NCI-H146 (cell line): Measurements from ENCODE around the gene PRSS16.
A peak's percentile ranks its signal among the peaks of the same experiment; 100 is the strongest.
"Not testable (repeated sequence)": the region's sequence is repeated elsewhere in the genome, so short reads cannot be mapped to it uniquely, and the experiment has no call there.

Experiments
- DNase-seq: peaks from one replicate; lab custom pipeline; 2025; lab: John Stamatoyannopoulos, UW

Gene PRSS16

DNA sequence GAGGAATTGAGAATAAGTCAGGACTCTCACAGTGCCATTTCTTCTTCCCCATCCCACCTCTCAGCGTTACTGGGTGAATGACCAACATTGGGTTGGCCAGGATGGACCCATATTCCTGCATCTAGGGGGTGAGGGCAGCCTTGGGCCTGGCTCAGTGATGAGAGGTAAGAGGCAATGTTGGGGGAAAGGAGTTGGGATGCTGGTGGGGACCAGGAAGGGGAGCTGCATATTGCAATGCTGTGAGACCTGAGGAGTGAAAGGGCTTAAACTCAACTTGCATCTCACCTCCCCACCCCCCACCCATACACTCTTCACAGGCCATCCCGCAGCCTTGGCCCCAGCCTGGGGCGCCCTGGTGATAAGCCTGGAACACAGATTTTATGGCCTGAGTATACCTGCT lies 1.3 kb downstream of the PRSS16 start:
- no peak for DNase-seq

DNA sequence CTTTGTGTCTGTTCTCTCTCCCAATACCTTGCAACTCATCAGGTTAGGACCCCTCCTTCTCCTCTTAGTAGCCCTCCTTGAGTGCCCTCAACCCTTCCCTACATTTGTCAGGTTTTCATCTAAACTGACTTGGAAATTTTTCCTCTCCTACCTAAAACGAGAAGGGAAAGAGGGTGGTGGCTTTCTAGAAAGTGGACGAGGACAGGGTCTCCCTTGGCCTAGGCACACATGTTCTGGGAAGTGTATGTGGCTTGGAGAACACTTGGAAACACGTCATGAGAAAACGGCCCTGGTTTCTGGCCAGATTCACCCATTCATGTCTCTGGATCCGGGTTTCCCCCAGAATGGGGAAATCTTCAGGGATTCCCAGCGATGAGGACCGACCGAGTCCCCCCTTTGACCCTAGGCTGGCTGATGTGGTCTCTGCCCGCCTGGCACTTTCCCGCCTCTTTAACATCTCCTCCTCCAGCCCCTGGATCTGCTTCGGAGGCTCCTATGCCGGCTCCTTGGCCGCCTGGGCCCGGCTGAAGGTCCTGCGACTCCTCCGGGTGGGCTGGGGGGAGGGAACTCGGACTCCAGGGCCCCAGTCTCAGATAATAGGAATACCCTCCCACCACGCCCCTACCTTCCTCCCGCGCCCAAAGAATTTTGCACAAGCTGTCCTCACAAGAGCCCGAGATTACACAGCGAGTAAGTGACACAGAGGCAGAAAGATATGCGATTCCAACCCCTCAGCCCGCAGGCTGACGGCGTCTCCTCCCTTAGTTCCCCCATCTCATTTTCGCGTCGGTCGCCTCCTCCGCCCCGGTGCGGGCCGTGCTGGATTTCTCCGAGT lies 3.0 kb downstream of the PRSS16 start:
- no peak for DNase-seq

- peak; percentile 97 for DNase-seq
Measured at GRCh38 chr6:27251112-27251605, 3.7 kb downstream of the PRSS16 start.

DNA sequence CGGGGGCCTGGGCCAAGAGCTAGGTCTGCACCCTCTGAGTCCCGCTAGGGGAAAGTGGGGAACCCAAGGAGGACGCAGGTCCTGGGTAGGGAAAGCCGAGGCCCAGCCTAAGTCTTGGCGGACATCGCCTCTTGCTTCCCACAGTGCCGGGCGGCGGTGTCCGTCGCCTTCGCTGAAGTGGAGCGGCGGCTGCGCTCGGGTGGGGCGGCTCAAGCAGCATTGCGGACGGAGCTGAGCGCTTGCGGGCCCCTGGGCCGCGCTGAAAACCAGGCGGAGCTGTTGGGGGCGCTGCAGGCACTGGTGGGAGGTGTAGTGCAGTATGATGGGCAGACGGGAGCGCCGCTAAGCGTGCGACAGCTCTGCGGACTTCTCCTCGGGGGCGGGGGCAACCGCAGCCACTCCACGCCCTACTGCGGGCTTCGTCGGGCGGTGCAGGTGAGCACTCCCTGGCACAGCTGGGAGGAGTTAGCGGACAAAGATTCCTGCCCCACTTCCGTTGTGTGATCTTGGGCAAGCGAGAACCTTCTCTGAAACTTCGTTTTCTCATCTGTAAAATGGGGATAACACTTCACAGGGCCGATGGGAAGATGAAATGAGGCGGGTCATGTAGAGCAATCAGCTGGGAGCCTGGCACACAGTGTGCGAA lies 4.2 kb downstream of the PRSS16 start:
- DNase-seq: peak; percentile 93

- no peak for DNase-seq
Measured at GRCh38 chr6:27254566-27254965, 7.1 kb downstream of the PRSS16 start.

- DNase-seq: no peak
Measured at GRCh38 chr6:27255866-27256265, 8.4 kb downstream of the PRSS16 start.

GRCh38 chr6:27260369-27260768 lies 12.9 kb downstream of the PRSS16 start:
- DNase-seq: no peak

GRCh38 chr6:27260836-27261375 lies 13.4 kb downstream of the PRSS16 start:
- DNase-seq: no peak

GRCh38 chr6:27263886-27264285 lies 16.4 kb downstream of the PRSS16 start:
- no peak for DNase-seq

GRCh38 chr6:27267003-27267402 lies 19.5 kb downstream of the PRSS16 start:
- DNase-seq: not testable (repeated sequence)

DNA sequence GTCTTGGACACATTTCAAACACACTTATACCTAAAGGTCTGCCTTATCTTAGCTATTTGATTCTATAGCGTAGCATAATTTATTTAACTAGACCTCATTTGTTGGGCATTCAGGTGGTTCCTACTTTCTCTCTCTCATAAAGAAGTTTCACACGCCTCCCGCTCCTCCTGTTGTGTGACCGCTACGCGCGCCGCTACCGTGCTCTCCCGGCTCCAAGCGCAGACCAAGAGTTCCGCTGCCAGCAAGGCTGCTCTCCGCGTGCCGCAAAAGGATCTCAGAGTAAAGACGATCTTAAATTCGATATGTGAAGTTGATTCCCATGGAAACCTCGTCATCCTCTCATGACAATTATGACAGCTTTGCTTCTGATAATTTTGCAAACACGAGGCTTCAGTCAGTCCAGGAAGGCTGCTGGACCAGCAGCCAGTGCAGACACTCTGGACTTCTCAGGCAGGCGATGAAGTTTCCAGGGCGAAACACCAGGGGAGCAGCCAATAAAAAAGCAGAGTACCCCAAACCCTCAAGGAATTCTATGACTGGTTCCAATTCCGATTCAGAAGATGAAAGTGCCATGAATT lies 20.4 kb downstream of the PRSS16 start:
- DNase-seq: no peak

DNA sequence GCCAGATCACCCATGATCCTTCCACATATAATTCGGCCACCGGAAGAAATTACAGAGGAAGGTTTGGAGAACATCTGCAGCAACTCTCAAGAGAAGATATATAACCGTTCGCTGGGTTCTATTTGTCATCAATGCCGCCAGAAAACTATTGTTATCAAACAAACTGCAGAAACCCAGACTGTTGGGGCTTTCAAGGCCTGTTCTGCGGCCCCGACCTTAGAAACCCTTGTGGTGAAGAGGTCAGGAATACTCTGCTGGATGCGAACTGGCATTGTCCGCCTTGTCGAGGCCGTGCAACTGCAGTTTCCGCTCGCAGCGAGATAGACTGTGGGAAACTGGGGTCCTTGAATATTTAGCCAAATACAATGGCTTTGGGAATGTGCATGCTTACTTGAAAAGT lies 21.3 kb downstream of the PRSS16 start:
- no peak for DNase-seq

DNA sequence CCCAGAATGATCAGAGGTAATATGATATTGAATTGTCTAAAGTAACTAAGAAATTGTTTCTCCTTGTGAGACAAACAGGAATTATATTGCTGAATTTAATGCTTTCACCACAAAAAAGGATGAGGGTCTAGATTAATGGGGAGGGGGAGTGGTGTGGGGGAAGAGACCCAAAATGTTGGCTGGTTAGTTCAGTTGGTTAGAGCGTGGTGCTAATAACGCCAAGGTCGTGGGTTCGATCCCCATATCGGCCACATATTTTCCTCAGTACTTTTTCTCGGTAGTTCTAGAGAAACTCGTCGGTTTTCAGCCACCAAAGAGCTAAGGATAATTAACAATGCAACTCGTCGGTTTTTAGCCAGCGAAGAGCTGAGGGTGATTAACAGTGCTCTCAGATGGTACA lies 26.3 kb downstream of the PRSS16 start:
- no peak for DNase-seq

DNA sequence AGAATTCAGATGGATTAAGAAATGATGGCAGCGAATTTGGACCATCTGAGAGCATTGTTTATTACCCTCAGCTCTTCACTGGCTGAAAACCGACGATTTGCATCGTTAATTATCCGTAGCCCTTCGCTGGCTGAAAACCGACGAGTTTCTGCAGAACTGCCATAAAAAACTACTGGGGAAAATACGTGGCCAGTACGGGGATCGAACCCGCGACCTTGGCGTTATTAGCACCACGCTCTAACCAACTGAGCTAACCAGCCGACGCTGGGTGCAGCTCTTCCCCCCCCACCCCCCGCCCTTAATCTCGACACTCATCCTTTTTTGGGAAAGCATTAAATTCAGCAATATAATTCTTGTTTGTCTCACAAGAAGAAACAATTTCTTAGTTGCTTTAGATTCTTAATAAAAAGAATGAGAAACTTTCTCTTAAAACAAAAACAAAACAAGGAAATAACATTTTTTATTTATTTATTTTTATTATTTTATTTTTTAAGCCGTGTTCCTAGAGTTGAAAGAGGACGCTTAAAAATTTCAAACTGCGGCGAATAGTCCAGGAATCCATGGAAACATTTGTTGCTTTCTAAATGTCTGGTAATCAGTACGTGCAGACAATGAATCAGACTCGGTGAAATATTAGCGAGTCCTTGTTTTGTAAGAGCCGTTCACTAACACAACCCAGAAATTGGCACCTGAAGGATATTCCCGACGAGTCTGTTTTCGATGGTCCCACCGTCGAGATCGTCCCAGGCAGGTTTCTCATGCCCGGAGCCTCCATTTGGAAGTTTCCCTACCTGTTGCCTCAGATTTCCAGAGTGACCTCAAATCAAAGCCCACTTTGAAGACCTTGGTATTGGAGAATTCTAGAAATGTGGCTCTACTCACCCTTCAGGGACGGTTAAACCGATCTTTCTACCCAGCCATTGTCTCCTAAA lies 27.8 kb downstream of the PRSS16 start:
- peak; percentile 11 for DNase-seq

GRCh38 chr6:27279513-27280063 lies 32.1 kb downstream of the PRSS16 start:
- peak; percentile 42 for DNase-seq

DNA sequence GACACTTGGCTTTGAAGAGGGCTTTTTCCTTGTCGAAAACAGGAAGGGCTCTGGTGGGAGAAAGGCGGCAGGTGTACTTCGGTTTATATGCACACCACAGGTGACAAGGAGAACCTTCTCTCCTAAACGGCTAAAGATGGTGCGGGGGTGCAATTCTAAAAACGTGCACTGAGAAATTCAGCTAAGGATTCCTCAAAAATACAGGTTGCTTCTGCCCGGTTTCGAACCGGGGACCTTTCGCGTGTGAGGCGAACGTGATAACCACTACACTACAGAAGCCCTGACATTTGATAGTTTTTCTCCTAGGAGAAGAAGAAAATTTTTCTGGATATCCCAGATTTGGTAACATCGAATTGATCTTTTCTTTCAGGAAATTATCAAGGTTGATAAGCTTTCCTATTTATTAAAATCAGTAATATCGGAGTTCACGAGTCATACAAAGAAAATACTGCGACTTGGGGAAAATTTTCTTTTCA lies 32.6 kb downstream of the PRSS16 start:
- peak; percentile 71 for DNase-seq

DNA sequence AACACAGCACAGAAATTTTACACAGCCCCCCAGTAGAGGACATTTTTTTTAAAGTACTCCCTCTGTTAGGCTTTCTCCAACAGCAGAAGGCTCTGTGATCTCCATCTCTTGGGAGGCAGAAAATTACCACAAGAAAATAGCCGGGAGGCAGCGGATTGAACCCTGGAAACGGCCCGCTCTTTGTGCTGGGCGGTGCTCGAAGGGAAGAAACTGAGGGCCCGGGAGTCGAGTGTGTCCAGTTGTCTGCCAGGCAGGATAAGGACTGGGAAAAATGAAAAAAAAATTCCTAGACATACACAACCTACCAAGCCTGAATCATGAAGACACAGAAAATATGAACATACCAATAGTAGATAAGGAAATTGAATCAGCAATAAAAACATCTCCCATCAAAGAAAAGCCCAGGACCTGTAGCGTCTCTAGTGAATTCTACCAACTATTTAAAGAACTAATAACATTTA lies 33.1 kb downstream of the PRSS16 start:
- peak; percentile 22 for DNase-seq

DNA sequence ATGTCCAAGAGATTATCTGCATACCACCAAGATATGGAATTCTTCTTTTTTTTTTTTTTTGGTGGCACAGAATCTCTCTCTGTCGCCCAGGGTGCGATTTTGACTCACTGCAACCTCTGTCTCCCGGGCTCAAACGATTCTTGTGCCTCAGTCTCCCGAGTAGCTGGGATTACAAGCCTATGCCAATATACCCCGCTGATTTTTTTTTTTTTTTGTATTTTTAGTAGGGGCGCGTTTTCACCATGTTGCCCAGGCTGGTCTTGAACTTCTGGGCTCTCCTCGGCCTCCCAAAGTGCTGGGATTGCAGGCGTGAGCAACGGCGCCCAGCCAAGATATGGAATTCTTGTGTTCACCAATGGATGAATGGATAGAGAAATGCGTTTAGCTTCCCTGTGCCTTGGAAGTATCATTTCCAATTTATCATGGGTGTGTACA lies 33.6 kb downstream of the PRSS16 start:
- no peak for DNase-seq

DNA sequence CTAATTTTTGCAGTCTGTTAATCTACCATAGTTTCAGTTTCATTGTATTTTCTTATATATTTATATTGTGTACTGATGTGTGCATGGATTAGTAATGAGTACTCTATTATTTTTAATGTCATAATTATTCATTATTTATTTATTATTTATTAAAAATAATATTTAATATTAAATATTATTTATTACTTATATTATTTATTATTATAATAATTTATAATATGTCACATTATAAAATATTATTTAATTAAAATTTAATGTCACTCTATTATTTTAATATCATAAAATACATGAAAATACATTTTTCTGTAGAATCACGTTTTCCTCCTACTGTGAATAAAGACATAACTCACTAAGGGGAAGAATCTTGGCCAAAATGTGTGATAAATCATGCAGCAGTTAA lies 34.1 kb downstream of the PRSS16 start:
- no peak for DNase-seq

DNA sequence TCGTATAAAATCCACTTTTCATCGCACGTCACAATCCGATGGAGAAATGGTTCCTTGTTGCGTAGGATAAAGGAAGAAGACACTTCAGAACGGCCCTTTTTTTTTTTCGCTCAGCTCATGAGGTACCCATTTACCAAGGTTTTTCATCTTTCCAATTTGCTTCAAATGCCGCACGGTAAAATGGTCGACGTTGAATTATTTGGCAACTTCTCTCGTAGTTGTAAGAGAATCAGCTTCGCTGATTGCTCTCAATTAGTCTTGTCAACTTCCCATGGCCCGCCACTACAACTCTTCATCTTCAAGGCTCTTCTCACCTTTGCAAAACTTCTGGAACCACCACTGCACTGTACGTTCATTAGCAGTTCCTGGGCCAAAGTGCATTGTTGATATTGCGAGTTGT lies 35.8 kb downstream of the PRSS16 start:
- DNase-seq: no peak

DNA sequence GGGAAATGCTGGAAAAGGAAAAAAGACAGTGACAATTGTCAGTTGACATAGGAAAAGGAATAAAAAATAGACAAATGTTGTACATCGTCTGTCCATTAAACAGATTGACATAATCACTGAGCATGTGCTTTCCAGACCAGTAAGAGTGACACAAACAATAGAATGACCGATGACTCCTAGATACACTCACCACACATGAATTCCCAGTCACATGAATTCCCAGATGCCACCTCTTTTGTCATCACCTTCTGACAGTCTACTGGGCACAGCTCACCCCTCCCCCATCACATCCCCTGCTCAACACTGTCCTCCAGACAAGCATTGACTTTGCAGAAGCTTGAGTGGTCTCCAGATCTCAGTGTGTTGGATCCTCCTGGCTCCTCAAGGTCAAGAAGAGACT lies 38.6 kb downstream of the PRSS16 start:
- DNase-seq: no peak
